ENCODE data around the gene TSC22D3.

DNA sequence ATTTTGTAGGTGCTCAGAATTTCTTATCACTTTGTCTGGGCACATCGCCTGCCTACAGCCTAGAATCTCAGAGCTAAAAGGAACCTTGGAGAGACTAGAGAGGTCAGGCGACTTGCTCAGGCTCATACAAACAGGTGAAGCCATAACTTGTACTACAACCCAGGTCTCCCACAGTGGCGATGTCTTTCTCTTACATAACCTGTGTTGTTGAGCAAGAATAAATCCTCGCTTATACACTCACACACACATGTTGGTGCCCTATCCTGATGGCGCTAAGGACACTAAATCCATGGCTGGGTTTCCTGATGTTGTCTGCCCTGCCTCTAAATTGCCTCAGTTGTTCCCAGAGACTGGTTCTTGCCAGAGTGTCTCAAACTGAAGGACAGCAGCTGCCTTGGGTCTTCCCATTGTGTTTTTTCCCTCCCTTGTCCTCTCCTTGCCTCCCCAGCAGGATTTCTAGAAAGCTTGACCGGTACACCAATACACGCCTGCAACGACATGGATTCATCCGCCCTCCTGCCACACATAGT is 1.6 kb downstream of the TSC22D3 start:
- TF ChIP-seq CTCF (conservative IDR thresholded peaks at IDR 0.05; ENCODE audit: low read length) (no peak), EZH2phosphoT487 (IDR thresholded peaks at IDR 0.05; ENCODE audit: borderline replicate concordance, low read depth, low read length) (no peak)
